Right kidney (tissue), 9 donors: ENCODE data around the gene STEAP1.
A peak's percentile ranks its signal among the peaks of the same experiment; 100 is the strongest.
"Not testable (repeated sequence)": the region's sequence is repeated elsewhere in the genome, so short reads cannot be mapped to it uniquely, and the experiment has no call there.

Experiments
- DNase-seq: peaks from one replicate; pipeline ENCODE4 v3.0.0-alpha.2; 2016
- long read RNA-seq, 8 donors: transcript quantifications; one replicate each; lab custom pipeline, GENCODE V29; 2026

The STEAP1 gene
- long read RNA-seq, donor 1, transcript STEAP1-201 (5 exons, 1,313 nt), result major isoform, 8 of 9 reads
- long read RNA-seq, donor 1, partial matches to known transcripts, result 0 of 9 reads
- long read RNA-seq, donor 1, other reads (novel, unspliced or antisense), result 0 of 9 reads
- long read RNA-seq, donor 2, partial matches to known transcripts, result 0 of 3 reads
- long read RNA-seq, donor 2, other reads (novel, unspliced or antisense), result 0 of 3 reads
- long read RNA-seq, donor 3, result 0 reads
- long read RNA-seq, donor 4, partial matches to known transcripts, result 0 of 4 reads
- long read RNA-seq, donor 4, other reads (novel, unspliced or antisense), result 0 of 4 reads
- long read RNA-seq, donor 5, transcript STEAP1-201 (5 exons, 1,313 nt), result major isoform, 7 of 8 reads
- long read RNA-seq, donor 5, partial matches to known transcripts, result 0 of 8 reads
- long read RNA-seq, donor 5, other reads (novel, unspliced or antisense), result 0 of 8 reads
- long read RNA-seq, donor 6, partial matches to known transcripts, result 0 of 3 reads
- long read RNA-seq, donor 6, other reads (novel, unspliced or antisense), result 0 of 3 reads
- long read RNA-seq, donor 7, partial matches to known transcripts, result 0 of 4 reads
- long read RNA-seq, donor 7, other reads (novel, unspliced or antisense), result 0 of 4 reads
- long read RNA-seq, donor 8, partial matches to known transcripts, result 0 of 4 reads
- long read RNA-seq, donor 8, other reads (novel, unspliced or antisense), result 0 of 4 reads

DNA sequence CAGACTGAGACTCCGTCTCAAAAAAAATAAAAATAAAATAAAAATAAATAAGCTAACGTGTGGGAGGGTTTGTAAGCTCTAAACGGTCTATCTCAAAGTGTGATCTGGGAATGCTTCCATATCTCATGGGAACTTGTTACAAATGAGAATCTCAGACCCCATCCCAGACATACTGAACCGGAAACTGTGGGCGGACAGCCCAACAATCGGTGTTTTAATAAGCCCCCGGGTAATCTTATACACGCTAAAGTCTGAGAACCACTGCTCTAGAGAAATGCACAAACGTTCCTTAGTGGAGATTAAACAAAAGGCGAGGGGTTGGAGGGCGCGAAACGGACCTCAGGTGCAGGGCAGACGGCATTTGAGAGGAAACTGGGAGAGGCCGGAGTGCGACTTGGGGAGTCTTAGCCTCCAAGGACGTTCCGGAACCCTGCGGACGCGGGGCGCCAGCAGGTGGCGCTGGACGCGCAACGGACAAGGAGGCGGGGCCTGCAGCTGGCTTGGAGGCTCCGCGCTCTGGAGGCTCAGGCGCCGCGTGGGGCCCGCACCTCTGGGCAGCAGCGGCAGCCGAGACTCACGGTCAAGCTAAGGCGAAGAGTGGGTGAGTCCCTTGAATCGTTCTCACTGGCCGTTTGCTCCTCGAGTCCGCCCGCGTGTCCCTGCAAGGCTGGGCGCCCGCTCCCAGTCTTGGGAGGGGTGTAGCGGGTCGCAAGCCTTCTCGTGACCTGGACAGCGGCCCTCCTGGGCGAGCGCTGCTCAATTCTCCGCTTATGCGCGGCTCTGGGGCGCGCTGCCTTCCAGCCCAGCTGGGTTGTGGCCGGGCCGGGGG, at the start of gene STEAP1:
STEAP1 (plus strand) TSS at position 527 of the 829 bp plus-strand sequence. CDS start 5,320 bp downstream, outside the sequence.
- peak; percentile 92 for DNase-seq

DNA sequence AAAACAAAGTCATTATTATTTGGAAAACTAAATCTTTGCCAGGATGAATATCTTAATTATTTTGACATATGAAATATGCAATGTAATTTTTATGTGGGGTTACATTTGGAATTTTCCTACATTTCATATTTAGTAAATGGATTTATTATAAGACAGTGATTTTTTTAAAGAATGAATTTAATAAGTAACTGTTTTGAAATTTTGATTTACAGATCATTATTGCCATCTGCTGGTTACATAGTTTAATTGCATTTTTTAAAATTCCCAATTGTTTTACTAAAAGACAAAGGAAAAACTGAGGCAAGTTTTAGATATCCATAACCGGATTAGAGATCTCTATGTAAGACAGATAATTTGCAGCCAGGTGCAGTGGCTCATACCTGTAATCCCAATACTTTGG, 39.3 kb upstream of the STEAP1 start:
- not testable (repeated sequence) for DNase-seq

DNA sequence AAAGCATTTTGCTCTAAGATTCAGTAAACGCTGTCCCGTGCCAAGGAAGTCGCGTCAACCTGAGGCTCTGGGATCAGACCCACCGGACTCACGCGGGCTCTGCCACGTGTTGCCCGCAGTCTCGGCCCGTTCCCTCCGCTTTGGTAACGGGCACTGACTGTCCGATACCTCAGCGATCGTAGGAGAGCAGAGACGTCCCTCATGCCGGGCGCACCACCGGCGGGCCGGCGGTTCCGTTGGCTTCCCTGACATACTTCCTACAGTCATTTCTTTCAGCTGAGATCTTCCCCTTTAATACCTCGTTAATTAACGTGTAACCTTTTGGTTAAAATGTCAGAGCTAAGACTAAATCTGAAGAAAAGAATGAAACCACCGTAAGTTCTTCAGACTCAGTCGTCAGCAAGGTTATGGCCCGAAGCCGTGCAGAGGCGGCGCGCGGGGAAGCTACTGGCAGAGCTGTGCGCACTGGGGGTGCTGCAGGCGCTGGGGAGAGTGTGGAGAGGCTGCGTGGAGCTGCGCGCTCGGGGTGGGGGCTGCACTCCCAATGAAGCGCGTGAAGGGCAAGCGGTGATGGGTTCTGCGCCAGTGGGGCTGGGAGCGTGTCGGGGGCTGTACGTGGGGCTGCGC, 35.6 kb upstream of the STEAP1 start:
- DNase-seq, result peak; percentile 62

DNA sequence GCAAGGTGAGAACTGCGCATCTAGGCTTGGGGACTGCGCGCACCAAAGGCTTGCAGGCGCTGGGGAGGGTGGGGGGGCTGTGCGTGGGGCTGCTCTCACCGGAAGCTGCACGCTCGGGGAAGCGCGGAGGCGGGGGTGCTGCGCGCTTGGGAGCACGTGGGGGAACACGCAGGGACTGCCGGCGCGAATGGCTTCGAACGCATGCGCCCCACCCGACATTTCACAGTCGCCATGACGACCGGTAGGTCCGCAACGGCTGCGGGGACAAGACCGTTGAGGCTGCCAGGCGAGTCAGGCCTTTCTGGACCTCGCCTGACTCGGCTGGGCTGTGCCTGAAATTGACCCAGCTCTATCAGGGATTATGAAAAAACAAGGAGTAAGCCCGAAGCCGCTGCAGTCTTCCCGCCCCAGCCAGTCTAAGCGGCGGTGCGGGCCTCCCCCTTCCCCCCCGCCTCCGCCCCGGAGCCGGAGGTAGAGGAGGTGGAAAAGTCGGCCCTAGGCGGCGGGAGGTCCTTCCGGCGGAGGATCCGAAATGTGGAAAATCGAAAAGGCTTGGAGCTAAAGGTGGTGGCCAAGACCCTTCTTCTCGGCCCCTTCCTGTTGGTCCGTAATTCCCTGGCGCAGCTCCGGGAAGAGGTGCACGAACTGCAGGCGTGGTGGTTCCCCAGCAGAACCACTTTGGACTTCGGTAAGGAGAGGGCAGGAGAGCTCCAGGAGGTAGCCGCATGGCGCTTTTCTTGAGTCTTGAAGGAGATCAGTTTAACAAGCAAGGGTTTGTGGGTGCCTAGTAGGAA, 34.9 kb upstream of the STEAP1 start:
- peak; percentile 43 for DNase-seq

DNA sequence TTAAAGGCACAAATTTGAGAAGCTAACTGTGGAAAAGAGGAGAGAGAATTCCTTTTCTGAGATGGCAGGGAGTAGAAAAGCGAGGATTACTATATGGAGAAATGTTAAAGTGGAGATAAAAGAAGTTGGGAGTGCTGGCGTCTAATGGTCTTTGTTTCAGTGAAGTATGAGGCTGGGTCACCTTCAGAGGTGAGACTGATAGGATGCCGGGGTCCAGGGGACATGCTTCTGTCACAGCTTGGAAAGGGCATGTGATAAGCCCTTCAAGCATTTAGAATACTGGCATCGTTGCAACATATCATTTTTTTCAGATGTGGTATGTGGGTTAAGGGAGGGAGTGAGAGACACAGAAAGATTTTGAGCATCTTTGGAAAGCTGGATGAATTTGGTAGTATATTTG, 34.1 kb upstream of the STEAP1 start:
- not testable (repeated sequence) for DNase-seq

DNA sequence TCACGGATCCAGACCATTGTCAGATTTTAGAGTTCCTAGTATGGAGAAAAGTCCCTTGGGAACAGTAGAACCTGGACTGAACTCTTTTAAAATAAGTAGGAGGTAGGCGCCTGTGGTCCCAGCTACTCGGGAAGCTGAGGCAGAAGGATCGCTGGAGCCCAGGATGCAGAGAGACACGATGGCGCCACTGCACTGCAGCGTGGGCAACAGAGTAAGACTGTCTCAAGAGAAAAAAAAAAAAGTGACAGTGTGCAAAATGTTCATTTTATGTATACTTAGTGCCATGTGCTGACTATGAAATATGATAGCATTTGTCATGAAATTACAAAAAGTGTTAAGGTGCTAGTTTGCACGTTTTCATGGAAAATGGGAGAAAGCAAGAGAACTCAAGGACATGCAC, 22.5 kb upstream of the STEAP1 start:
- DNase-seq, result not testable (repeated sequence)

DNA sequence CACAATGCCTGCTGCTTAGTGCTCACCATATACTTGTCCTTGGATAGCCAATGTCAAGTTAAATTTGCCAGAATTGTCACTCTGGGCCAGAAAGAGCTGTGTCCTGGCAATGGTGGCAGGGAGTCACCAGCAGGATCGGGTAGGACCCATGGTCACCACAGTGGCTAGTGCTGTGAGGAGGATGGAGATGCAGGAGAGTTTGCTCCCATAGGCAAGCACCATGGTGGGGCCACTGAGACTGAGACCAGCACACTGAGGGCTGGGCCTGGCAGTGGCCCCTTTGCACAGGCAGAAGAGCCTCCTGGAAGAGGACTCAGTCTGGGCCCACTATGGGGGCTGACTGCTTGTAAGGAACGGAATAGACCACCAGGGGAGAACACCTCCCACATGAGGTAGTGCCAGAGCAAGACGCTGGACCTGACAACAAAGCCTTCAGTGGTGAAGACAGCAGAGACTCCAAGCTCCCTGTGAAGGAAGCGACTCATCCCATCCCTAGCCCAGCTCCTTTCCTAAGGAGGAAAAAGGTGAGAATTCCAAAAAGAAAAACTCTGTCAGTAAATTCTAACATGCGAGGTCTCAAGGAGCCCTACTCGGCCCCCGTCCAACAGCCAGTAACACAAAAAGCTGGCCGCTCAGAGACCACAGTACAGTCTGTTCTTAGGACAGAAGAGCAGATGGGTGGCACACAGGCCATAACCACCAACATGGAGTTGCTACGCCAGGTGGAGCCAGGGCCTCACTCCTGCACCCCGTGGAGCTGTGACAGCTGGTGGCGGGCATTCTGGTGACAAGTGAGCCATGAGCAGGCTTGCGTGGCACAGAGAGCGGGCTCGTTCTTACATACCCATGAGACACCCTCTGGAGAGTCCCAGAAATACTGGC, 6.9 kb upstream of the STEAP1 start:
- DNase-seq, result not testable (repeated sequence)

DNA sequence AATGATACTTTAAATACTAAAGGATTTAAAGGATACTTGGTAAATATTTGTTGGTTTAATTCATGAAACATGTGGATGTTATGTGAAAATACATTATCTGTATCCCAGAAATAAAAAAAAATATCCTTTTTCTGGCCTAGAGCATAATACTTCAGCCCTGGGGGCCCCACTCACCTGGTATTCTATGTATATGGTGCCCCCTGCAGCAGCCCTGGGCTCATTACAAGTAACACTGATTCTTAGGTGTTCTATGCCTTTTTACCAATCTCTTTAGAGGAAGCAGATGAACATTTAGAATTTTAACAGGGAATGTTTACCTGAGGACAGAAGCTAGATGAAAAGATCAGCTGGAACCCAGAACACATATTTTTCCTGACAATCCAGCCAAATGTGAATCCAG, 4.8 kb upstream of the STEAP1 start:
- not testable (repeated sequence) for DNase-seq

DNA sequence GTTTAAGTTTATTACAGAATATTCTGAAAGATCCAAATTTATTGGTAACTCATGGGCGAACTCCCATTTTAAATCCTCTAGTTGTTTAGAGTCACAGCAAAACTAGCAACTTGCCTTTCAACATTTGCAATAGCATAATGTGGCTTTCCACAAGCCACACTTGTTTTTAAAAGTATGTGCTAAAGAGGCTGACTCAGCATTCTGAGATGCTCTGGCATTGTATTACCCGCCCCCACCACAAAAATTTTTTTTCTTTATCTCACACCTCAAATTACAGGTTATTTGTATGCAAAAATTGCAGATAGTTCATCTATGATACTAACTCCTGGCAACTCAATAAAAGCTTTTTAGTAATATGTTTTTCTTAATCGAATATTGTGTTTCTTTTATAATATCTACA, 2.4 kb upstream of the STEAP1 start:
- DNase-seq, result not testable (repeated sequence)

DNA sequence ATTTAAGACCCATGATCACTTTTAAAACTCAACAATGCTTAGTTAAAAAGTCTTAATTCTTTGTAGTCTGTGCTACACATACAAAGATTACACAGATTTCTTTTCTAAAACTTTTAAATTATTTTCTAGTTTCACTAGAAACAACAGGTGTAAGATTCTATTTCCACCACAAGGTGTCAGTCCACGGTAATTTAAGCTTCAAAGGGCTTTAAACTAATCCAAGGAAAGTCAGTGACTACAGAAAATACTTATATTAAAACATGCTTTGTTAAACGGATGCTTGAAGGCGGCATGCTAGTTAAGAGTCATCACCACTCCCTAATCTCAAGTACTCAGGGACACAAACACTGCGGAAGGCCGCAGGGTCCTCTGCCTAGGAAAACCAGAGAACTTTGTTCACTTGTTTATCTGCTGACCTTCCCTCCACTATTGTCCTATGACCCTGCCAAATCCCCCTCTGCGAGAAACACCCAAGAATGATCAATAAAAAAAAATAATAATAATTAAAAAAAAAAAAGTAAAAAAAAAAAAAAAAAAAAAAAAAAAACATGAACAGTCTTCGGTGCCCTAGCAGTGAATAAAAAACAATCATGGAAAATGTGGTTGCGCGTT, 1.5 kb upstream of the STEAP1 start:
- peak; percentile 23 for DNase-seq

DNA sequence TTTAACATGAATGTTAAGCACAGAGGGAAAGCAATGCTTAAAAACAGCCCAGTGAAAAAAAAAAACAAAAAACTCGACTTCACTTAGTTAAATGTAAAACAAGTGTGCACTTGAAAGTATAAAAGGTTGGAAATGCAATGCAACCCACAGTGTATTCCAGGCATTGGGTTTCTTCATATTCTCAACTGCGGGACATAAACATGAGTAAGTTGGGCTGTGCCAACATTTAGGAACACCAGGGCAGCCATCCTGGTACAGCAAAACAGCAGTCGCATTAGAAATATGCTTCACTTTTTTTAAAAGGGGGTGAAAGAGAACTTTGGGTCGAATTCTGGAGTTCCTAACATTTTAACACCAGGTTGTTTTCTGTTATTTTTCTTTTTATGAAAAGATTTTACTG, 937 bp downstream of the STEAP1 start:
- no peak for DNase-seq

DNA sequence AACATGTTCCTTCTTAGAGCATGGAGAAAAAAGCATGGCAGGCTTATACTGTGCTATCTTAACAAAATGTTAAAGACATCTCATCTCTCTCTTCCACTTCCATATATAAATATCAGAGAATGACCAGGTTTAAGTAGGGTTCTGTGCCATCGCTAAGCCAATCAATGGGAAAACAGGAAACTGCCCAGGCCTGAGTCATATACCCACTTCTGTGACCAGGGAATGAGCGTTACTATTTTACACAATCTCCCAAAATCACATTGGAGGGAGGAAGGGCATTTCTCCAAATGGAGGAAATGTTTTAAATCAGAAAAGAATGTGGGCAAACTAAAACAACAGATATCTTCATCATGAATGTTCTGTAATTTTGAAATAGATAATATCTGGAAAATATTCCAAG, 3.1 kb downstream of the STEAP1 start:
- not testable (repeated sequence) for DNase-seq

DNA sequence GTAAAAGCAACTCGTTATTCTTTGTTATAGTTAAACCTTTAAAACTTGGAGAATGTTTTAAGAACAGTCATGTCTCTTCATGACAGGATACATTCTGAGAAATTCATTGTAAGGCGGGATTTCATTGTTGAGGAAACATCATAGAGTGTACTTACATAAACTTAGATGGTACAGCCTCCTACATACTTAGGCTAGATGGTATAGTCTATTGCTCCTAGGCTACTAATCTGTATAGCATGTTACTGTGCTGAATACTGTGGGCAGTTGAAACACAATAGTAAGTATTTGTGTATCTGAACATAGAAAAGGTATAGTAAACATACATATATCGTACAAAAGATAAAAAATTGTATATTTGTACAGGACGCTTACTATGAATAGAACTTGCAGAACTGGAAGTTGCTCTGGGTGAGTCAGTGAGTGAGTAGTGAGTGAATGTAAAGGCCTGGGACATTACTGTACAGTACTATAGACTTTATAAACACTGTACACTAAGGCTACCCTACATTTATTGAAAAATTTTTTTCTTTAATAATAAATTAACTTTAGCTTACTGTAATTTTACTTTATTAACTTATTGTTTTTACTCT, 3.6 kb downstream of the STEAP1 start:
- DNase-seq, result not testable (repeated sequence)

DNA sequence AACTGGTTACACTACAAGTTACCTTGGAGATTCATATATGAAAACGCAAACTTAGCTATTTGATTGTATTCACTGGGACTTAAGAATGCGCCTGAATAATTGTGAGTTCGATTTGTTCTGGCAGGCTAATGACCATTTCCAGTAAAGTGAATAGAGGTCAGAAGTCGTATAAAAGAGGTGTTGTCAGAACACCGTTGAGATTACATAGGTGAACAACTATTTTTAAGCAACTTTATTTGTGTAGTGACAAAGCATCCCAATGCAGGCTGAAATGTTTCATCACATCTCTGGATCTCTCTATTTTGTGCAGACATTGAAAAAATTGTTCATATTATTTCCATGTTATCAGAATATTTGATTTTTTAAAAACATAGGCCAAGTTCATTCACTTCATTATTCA, 9.3 kb downstream of the STEAP1 start:
- no peak for DNase-seq

DNA sequence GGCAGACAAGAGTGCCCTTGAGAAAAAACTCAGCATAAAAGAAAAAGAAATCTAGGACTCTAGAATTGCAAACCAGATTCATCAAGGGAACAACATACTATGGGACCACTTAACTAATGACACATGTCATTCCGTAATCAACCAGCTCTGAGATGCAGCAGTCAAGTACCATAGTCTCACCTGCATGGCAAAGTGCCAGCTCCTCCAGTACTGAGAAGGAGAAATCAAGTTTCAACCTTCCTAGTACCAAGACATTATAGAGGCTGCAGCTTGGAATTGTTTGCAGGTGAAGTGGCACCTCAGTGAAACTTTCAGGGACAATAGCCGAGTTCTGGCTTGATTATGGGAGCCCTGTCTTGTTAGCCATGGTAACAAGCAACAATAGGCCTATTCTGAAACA, 11.5 kb downstream of the STEAP1 start:
- DNase-seq, result no peak

DNA sequence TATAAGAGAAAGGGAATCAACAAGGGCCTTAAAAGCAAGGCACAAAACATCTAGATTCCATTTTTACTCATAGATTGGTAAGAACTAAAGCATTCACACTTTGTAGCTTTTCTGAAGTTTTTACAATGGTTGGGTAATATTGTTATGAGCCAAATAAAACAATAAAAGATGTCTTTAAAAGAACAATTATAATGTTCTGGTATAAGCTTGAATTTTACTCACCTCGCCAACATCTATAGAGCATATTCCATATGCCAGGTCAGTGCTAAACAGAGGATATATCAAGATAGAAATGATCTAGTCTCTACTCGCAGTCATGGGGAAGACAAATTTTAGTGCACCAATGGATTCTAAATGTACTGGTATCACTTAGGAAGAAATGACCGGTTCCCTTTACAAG, 11.9 kb downstream of the STEAP1 start:
- DNase-seq, result no peak

DNA sequence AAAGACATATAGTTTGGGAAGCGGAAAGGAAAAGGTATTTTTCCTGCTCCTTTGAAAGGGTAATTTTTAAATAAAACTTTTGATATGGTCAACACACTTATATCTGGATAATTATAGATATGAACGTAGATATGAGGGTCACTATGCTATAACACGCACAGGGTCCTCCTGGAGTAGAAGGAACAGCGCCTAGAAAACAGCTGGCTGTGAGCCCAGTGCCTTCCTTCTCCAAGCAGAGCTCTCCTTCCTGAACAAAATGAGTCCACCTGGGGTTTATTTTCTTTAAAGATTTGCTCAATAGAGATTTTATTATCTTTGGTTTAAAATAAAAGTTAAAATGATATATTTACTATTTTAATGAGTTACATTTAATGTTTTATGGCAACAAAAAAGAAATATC, 13.1 kb downstream of the STEAP1 start:
- no peak for DNase-seq

DNA sequence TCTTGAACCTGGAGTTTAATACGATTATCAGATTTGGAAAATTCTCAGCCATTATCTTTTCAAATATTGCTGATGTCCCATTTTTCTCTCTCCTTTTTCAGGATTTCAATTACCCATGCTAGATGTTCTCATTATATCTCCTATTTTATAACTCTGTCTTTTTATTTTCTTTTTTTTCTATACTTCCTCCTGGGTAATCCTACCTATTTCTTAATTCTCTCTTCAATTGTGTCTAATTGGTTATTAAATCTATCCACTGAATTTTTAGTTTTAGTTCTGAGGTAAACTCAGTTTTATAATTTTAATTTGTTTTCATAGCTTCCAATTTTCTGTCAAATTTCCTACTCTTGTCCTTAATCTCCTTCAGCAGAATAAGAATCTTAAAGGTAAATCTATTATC, 15.6 kb downstream of the STEAP1 start:
- no peak for DNase-seq

DNA sequence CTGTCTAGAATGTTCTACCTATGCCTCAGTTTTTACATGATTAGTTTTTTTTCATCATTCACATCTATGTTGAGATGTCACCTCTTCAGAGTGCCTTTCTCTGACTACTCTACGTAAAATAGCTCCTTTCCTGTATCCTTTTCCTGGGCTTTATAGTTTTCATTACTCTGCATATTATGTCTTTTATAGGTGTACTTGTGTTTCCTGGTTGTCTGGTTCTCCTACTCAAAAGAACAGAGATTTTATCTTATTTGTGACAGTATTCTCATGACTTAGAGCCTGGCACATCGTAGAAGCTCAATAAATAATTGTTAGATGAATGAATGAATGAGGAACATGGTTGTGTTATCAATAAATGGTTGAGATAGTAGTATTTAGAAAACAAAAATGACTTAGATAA, 17.9 kb downstream of the STEAP1 start:
- no peak for DNase-seq

DNA sequence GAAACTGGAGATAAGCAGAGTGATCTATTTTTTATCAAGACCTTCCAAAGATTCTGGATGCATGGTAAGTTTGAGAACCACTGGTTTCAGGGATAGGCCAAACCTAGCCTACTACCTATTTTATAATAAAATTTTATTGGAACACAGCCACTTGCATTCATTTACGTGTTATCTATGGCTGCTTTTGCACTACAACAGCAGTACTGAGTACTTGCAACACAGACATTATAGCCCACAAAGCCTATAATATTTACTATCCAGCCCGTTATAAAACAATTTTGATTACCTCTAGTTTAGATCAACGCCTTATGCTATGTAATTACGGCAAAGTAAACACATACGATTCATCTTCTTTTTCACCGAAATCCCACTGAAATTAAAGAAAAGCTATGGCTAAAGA, 18.4 kb downstream of the STEAP1 start:
- no peak for DNase-seq
